NCI-H446 treated with DMSO at 0.1 percent for 48 hours (cell line): ENCODE measurements around the gene CUX1.
"Not testable (repeated sequence)": the region's sequence is repeated elsewhere in the genome, so short reads cannot be mapped to it uniquely, and the experiment has no call there.

ENCODE experiments used
- DNase-seq: peaks from one replicate; lab custom pipeline; 2025; lab: John Stamatoyannopoulos, UW

The CUX1 gene

GRCh38 chr7:102045681-102046372 lies 228.4 kb downstream of the CUX1 start:
- DNase-seq, result no peak

GRCh38 chr7:102046373-102047117 lies 229.1 kb downstream of the CUX1 start:
- no peak for DNase-seq

GRCh38 chr7:102047167-102047566 lies 229.7 kb downstream of the CUX1 start:
- no peak for DNase-seq

GRCh38 chr7:102049765-102050164 lies 232.3 kb downstream of the CUX1 start:
- DNase-seq, result no peak

GRCh38 chr7:102050864-102051460 lies 233.5 kb downstream of the CUX1 start:
- no peak for DNase-seq

- DNase-seq, result not testable (repeated sequence)
Measured at GRCh38 chr7:102051736-102052135, 234.3 kb downstream of the CUX1 start.

GRCh38 chr7:102054158-102054557 lies 236.7 kb downstream of the CUX1 start:
- DNase-seq, result no peak

- no peak for DNase-seq
Measured at GRCh38 chr7:102055181-102055976, 238.0 kb downstream of the CUX1 start.

GRCh38 chr7:102059524-102059923 lies 242.1 kb downstream of the CUX1 start:
- DNase-seq, result no peak

GRCh38 chr7:102061354-102061945 lies 244.0 kb downstream of the CUX1 start:
- no peak for DNase-seq

GRCh38 chr7:102061981-102062390 lies 244.6 kb downstream of the CUX1 start:
- no peak for DNase-seq

- DNase-seq, result no peak
Measured at GRCh38 chr7:102063690-102064180, 246.3 kb downstream of the CUX1 start.

- no peak for DNase-seq
Measured at GRCh38 chr7:102064361-102065025, 247.1 kb downstream of the CUX1 start.

- DNase-seq, result no peak
Measured at GRCh38 chr7:102065226-102065625, 247.8 kb downstream of the CUX1 start.

GRCh38 chr7:102066476-102066875 lies 249.1 kb downstream of the CUX1 start:
- DNase-seq, result no peak

- DNase-seq, result no peak
Measured at GRCh38 chr7:102068846-102069245, 251.4 kb downstream of the CUX1 start.

GRCh38 chr7:102069931-102070629 lies 252.7 kb downstream of the CUX1 start:
- DNase-seq, result no peak

- DNase-seq, result no peak
Measured at GRCh38 chr7:102072003-102072402, 254.6 kb downstream of the CUX1 start.

- no peak for DNase-seq
Measured at GRCh38 chr7:102072636-102073209, 255.3 kb downstream of the CUX1 start.
